Measurements from ENCODE around the gene DRAXIN.
A peak's percentile ranks its signal among the peaks of the same experiment; 100 is the strongest.

DRAXIN gene

DNA sequence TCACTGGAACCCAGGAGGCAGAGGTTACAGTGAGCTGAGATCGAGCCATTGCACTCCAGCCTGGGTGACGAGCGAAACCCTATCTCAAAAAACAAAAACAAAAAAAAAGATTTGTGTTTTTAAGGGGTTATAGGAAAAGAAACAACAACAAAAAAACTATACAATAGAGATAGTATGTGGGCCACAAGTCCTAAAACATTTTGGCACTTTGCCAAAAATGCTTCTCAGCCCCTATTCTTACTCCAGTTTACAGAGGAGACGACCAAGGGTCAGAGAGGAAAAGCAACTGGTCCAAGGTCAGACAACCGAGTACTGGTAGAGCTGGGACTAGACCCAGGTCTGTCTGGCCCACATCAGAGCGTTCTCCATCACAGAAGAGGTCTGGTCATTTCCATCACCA, 33.9 kb upstream of the DRAXIN start:
- no peak for DNase-seq

DNA sequence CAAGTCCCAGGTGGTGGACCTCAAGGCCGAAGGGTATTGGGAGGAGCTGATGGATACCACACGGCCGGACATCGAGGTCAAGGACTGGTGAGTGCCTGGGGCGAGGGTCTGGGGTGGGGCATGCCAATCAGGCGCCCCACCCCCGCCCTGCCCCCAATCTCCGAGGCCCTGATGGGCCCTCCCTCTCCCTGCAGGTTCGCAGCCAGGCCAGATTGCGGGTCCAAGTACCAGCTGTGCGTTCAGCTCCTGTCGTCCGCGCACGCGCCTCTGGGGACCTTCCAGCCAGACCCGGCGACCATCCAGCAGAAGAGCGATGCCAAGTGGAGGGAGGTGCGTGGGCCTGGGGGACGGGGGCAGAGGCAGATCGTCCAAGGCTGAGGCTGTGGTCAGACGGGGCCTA, 33.0 kb upstream of the DRAXIN start:
- no peak for DNase-seq

DNA sequence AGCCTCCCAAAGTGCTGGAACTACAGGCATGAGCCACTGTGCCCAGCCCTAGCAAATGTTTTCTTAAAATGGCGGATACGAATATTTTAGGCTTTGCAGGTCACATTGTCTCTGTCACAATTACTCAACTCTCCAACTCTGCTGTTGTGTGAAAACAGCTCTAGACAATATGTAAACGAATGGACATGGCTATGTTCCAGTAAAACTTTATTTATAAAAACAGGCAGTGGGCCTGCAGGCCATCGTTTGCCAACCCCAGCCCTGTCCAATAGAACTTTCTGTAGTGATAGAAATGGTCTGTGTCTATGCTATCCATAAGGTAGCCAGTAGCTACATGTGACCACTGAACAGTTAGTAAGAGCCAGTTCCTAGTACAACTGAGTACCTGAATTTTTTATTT, 31.8 kb upstream of the DRAXIN start:
- no peak for DNase-seq

DNA sequence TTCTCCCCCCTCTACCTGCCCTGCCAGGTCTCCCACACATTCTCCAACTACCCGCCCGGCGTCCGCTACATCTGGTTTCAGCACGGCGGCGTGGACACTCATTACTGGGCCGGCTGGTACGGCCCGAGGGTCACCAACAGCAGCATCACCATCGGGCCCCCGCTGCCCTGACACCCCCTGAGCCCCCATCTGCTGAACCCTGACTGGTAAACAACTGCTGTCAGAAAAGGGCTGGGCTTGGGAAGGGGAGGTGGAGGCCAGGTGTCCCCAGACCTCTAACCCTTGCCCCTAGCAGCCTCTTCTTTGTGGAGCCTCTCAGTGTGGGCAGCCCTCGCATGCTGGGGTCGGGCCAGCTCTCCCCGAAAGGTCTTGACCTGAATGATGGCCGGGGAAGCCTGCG, 30.4 kb upstream of the DRAXIN start:
- DNase-seq: no peak

DNA sequence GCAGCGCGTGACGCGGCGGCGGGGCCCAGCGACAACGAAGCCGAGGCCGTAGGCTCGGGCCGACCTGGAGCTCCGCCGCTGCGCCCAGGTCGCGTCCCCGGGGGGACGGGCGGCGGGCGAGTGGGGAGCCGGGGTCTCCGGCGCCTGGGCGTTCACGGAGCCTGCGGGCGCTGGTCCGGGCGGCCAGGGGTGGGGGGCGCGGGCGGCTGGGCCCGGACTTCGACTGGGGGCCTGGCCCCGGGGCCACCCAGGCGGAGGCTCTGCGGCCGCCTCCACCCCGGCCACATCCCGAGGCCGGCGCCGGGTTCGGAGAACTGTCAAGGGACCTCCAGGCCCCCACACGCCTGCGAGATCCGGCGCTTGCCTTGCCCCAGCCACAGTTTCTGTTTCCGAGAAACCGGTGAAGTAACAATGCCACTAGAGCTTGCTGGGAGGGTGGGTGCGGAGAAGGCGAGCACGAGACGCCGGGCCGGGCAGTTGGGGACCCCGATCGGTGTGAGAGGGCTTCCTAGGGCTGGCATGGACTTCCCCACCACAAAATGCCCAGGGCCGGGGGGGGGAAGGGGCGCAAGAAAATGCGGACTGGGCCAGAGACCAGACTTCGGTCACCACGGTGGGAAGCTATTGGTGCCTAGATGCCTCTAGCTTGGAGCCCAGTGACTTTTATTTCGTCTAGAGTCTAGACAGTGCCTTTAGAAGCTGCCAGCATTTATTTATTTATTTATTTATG, 27.0 kb upstream of the DRAXIN start:
- peak; percentile 25 for DNase-seq

DNA sequence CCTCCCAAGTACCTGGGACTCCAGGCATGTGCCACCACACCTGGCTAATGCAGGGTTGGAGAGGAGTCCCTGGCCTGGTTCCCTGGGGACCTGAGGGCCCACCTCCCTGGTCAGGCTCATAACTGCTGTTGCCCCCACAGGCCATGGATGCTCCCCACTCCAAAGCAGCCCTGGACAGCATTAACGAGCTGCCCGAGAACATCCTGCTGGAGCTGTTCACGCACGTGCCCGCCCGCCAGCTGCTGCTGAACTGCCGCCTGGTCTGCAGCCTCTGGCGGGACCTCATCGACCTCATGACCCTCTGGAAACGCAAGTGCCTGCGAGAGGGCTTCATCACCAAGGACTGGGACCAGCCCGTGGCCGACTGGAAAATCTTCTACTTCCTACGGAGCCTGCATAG, 23.0 kb upstream of the DRAXIN start:
- DNase-seq: no peak

DNA sequence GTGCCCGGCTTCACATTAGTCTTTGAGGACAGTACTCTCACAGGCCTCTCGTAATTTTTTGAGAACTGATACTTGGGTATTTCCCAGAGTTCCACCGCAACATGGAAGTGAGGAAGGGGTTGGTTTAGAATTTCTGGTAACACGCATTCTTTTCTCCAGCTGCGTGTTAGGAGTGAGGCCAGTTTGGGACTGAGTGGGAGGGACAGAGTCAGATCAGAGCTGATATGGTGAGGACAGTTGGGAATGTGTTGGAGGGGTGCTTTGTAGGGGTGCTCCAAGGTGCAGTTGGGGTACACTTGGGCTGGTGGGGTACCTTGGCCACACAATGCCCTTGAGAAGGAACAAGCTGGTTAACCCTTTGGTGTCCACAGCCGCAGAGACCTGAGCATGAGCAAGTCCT, 20.8 kb upstream of the DRAXIN start:
- DNase-seq: no peak

DNA sequence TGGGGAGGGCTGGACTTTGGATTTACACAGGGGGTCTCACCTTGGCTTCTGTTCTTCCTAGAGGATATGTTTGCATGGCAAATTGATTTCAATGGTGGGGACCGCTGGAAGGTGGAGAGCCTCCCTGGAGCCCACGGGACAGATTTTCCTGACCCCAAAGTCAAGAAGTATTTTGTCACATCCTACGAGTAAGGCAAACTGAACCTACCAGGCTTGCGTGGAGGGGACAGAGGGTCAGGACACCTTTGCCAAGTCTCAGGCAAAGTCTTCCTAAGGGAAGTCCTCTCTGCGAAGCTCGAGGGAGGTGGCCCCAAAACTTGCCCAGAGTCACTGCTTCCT, 20.3 kb upstream of the DRAXIN start:
- no peak for DNase-seq

DNA sequence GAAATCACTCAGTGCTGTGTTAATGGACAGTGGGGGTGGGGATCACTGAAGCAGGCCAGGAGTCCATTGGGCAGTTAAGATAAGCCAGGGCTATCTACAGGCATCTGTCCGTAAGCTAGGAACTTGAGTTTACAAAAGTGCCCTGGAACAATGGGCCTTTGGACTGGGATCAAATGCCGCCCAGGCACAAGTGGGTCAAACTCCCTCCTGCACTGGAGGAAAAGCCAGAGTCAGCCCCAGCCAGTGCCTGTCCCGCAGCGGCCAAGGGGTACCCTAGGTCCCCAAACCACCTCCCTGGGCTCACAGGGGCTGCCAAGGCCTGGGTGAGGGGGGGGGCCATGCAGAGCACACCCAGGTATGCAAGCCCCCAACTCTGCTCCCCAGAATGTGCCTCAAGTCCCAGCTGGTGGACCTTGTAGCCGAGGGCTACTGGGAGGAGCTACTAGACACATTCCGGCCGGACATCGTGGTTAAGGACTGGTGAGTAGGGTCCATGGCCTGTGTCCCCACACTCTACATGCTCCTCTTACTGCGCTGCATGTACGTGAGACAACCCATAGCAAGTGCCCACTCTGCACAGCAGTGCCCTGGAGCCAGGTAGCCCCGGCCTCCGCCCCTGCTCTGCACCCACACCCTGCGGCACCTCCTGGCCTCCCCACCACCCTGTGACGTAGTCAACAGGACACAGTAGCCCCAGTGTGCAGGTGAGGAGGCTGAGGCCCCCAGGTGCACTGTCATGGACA, 19.8 kb upstream of the DRAXIN start:
- DNase-seq: no peak

DNA sequence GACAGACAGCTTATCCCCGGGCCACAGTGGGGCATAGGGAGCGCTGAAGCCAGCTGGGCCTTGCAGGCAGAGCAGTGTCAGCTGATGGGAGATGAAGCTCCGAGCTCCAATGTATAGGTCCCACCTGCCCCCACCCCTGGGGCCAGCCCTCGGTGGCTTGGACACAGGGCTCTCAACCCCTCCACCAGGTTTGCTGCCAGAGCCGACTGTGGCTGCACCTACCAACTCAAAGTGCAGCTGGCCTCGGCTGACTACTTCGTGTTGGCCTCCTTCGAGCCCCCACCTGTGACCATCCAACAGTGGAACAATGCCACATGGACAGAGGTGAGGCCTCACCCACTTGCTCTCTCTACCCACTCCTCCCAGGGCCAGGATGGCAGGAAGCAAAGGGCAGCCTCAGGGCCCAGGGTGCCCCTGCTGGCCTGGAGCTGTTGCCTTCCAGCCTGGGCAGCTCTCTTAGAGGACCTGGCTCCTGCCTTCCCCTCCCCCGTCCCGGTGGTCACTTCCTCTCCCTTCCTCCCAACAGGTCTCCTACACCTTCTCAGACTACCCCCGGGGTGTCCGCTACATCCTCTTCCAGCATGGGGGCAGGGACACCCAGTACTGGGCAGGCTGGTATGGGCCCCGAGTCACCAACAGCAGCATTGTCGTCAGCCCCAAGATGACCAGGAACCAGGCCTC, 18.3 kb upstream of the DRAXIN start:
- no peak for DNase-seq

DNA sequence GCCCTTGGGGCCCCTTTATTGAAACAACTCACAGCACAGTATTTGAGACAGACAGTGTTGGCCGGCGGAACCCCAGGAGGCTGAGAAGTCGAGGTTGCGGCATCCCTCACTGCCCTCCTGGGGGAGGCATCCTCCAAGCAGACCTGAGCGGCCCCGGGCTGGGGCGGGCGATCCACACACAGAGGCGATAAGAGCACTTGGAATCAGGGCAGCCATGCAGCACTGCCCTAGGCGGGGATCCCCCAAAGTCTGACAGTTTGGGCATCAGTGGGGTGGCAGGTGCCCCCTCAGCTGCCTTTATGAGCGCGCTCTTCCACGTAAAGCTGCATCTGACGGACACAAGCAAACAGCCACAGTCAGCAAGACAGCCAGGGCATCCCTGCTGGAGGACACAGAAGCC, 17.0 kb upstream of the DRAXIN start:
- no peak for DNase-seq

DNA sequence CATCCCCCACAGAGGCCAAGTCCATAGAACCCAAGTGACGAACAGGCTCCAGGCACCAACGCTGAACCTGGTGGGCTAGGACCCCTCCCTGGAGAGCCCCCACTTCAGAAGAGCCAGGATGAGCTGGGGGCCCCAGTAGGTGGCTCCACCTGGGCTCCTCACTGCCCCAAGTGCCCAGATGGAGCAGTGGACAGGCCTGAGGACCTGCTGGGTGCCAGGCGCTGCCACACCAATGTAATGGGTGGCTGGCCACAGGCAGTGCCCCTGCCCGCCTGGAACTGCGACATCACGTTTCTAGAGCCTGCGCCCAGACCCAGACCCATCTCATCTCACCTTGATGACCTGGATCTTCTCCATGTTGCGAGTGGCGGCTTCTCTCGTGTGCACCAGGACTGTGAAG, 16.2 kb upstream of the DRAXIN start:
- no peak for DNase-seq

DNA sequence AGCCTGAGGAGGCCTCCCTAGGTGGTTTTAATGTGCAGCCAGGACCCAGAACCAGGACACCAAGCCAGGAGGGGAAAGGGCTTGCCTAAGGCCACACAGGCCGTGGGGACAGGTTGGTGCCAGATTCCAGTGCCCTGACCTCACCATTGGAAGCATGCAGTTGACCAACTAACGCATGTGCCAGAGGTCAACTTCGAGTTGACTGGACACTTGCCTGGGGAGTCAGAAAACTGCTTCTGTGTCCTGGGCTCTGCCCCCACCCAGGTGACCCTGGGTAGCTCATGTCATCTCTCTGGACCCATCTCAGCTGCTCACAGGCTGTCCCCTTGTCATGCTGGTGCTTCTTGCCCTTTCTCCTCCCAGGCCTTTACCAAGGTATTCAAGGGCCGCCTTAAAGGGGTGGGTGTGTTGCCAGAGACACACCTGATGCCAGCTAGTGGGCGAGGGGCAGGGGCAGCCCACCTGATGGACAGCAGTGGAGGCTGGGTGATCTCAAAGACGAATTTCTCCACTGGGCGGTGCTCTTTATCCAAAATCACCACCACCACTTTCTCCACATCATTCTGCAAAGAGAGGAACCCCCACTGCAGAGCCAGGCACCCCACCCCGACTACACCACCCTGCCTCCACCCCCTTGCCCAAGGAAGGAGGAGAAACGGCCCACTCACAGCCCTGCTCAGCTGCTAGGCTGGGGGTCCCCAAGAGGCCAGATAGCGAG, 15.0 kb upstream of the DRAXIN start:
- DNase-seq: no peak

DNA sequence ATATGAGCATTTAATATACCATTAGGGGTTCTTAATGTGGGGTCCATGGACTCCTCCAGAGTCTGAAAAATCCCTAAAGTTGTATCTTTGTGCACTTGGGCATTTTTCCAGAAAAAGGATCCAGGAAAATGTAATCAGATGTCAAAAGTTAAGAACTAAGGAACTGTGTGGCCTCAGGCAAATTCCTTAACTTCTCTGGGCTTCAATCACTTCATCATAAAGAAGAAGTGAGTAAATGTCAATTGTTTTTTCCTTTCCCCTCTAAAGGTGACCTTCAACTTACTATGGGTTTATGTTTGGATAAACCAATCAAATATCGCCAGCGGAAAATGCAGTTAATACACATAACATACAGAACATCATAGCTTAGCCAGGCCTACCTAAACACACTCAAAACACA, 13.1 kb upstream of the DRAXIN start:
- no peak for DNase-seq

DNA sequence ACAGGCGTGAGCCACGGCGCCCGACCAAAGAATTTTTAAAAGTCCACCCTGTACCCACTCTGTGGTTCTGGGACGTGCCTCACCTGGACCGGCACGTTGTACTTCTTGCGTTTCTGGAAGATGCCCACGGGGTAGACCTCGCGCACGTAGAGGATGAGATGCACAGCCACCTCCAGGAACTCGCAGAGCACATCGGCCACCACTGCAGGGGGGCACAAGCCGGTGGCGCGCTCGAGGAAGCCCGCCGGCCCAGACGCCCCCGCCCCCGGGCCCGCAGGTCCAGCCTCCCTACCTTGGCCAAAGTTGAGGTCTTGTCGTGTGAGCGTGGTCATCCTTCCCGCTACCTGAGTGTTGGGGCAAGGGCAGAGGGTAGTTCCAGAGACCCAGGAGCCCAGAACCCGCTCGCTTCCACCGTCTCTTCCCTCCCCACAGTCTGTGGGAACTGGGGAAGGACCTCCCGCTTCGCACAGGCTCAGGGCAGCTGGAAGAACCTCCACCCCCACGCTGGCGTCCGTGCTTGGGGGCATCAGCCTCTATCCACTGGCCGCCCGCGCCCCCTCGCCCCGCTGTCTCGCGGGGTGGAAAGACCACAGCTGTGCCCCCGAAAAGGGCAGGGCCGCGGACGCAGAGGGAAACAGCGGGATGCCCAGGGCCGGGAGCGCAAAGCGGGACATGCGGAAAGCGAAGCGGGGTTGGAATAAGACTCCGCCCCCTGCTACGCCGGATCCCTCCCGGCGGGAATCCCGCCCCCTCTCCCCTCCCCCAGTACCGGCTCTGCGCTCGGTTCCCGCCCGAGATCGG, 11.0 kb upstream of the DRAXIN start:
- DNase-seq: no peak

DNA sequence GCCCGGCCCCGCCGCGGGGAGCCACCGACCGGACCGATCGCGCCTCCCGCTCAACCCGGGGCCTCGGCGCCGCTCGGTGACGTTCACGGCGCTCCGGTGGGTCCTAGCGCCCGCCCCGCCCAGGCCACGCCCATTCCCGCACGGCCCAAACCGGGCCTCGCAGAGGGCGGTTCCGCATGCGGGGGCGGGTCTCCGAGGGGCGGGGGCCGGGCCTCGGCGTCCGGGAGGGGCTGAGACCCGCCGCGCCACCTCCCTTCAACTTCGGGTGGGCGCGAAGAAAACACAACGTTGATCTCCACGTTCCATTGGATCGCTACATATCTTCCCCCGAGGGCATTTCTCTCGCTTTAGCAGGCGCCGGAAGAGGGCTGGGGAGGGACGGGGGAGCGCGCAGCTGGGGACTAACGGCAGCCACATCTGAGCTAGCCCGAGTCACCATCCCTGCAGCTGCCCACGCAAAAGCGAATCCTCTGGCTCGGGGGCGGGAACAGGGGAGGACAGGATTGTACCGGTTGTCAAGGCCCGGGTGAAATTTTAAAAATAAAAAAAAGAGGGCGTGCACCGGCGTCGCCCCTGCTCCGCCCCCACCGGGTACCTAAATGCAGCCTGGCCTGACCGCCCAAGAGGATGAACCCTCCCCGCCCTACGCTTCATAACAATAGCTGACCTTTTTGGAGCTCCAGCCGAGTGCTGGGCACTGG, 10.3 kb upstream of the DRAXIN start, which contains the start of gene MAD2L2:
MAD2L2 (minus strand) TSS at position 78 of the 701 bp plus-strand sequence. CDS start 547 bp downstream, outside the sequence.
- peak; percentile 89 for DNase-seq

DNA sequence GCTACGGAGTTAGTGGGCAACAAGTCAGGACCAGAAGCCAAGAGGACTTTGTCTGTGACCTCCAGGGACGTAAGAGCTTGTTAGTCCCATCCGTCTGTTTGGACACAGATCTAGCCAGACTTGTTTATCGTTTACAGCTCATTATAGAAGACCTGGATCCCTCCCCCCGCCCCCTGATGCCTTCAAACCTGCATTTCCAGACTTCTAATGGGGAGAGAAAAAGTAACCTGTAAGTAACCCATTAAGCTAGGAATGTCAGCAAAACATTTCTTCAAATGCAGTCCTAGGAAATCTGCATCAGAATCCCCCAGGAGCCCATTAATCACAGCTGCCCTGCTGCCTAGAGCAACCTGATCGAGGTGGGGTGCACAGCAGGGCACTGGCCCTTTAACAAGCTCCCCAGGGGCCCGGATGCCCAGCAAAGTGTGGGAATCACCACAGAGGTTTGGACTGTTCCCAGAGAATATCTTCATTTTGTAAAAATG, 9.2 kb upstream of the DRAXIN start:
- DNase-seq: no peak

DNA sequence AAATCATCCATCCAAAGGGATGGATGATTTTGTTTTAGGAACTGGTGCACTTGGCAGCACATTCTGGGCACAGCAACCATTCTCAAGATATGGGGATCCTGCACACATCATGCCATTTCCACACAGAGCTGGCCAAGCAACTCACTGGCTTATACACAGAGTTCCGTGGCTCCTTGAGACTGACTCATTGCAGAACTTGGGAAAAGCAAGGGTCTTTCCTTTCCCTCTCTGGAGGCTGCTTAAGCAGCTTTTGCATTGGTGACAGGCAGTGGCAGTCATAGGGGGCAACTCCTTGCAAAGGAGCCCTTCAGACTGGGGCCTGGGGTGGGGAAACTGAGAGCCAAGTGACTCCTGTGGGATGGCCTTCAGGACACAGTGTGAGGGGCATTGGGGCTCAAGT, 8.7 kb upstream of the DRAXIN start:
- DNase-seq: no peak

DNA sequence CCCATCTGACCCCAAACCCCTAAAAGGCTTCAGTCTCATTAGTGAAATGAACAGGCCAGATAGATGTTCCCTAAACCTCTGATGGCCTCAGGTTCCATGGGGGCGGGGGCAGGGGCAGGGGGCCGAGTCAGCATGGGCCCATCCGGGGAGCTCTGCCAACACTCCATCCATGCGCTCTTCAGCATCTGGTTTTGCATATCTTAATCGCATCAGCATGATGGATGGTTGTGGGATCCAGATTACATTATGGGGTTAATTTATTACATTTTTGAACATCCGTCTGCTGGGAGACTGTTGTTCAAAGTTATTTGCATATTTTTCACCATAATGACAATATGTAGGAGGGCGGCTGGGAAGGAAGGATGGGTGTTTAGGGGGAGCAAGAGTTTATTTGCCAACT, 7.4 kb upstream of the DRAXIN start:
- no peak for DNase-seq

DNA sequence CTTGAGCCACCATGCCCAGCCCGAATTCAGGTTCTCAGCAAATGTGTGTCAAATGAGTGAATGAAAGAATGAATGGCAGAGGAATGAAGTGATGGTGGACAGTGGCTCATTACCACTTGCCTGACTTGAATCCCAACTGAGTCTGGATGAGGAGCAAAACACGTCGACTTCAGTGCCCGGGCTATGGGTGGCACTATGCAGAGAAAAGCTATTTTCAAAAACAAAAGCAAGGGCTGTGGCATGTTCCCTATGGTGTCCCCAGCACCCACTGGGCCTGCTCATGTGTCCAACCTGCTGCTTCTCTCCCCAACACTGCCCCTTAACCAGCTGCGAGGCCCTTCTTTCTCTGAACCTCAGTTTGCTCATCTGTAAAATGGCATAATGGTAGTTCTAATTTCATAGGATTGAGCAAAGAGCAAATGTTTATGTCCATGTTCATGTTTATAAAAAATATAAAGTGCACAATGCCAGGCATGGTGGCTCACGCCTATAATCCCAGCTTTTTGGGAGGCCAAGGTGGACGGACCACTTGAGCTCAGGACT, 6.2 kb upstream of the DRAXIN start:
- DNase-seq: no peak

DNA sequence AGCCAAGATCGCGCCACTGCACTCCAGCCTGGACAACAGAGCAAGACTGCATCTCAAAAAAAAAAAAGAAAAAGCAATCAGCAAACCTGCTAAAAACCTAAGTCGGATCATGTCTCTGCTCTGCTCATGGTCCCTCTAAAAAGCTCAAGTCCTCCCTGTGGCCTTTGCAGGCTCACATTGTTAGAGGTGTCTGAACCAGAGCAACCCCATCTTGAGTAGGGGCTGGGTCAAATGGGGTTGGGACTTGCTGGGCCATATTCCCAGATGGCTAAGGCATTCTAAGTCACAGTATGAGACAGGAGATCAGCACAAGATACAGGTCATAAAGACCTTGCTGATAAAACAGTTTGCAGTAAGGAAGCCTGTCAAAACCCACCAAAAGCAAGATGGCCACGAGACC, 3.0 kb upstream of the DRAXIN start:
- no peak for DNase-seq

Measured in activated CD4-positive, alpha-beta T cell treated with anti-CD3 and anti-CD28 coated beads, Interleukin-2, amount 50 U/mL, for 1 hour (primary cell).